H1 (cell line): ENCODE data around the gene HDAC3. TPM values are rescaled to one million over a fixed set of nuclear protein-coding genes. Genes with fewer than 3 reads are reported as not detected.

Experiments used
- CHD7 ChIP-seq: fragments of 300-600 bp; sonication (generic); IDR thresholded peaks from 2 replicates; pipeline ENCODE4 v1.7.1; 2012; ENCODE audit warnings: low read length, moderate library complexity, mild to moderate bottlenecking, inconsistent platforms; ENCODE audit not compliant: insufficient replicate concordance
- EGR1 ChIP-seq: IDR thresholded peaks from 2 replicates; pipeline ENCODE4 v1.6.1; 2011; ENCODE audit warnings: low read depth, low read length, borderline replicate concordance
- JUND ChIP-seq: IDR thresholded peaks from 2 replicates; pipeline ENCODE4 v1.6.1; 2011; ENCODE audit warnings: mild to moderate bottlenecking, improper control_type of control experiment, low read length
- POLR2AphosphoS5 ChIP-seq: IDR thresholded peaks from 2 replicates; pipeline ENCODE4 v1.6.1; 2011; ENCODE audit warnings: low read depth, low read length
- RAD21 ChIP-seq, 2 experiments: IDR thresholded peaks in 1 of 2; conservative IDR thresholded peaks in 1 of 2; 2 replicates each; pipeline ENCODE4 v1.6.1; 2011; ENCODE audit warnings: low read depth in 2 of 2, low read length in 2 of 2, improper control_type of control experiment in 1 of 2, inconsistent platforms in 1 of 2, mild to moderate bottlenecking in 1 of 2, moderate library complexity in 1 of 2
- RFX5 ChIP-seq: IDR thresholded peaks from 2 replicates; pipeline ENCODE4 v1.6.1; 2011; ENCODE audit warnings: low read depth, low read length, improper control_type of control experiment, borderline replicate concordance
- SAP30 ChIP-seq: fragments of 300-600 bp; sonication (generic); IDR thresholded peaks from 2 replicates; pipeline ENCODE4 v1.7.1; 2012; ENCODE audit warnings: low read length, moderate library complexity, mild to moderate bottlenecking, inconsistent platforms; ENCODE audit not compliant: insufficient read depth, insufficient replicate concordance
- TAF7 ChIP-seq: optimal IDR thresholded peaks from 2 replicates; pipeline ENCODE3; 2011; ENCODE audit warnings: low read depth, mild to moderate bottlenecking, inconsistent platforms, low read length, moderate library complexity, borderline replicate concordance
- ZNF274 ChIP-seq: IDR thresholded peaks from 2 replicates; pipeline ENCODE4 v1.7.0; 2012; ENCODE audit warnings: low read length, borderline replicate concordance; ENCODE audit errors: extremely low read depth
- polyA plus RNA-seq, 7 experiments: library from polyadenylated mRNA; depleted of rRNA in 3 of 7; stranded (reverse) in 5 of 7; unstranded in 2 of 7; fragments of >200 nt in 5 of 7; fragments of 200-250 nt in 2 of 7; gene quantifications; 1 replicate in 5 of 7; 2 replicates in 1 of 7; 4 replicates in 1 of 7; pipeline versions ENCODE4 v1.2.1 to v1.2.3, GENCODE V29; 2011 to 2013; ENCODE audit warnings: missing spikeins in 2 of 7, mixed read lengths in 2 of 7
- total RNA-seq: library from RNA; stranded (reverse); fragmentation: NEBNext Ultra II Directional; extraction: Animal tissue kit (Norgen Biotek cat#: 25700); gene quantifications from 2 replicates; pipeline ENCODE4 v1.2.1, GENCODE V29; 2021

HDAC3 gene
- total and polyA plus RNA-seq, 2 of the 8 experiments (the other 6 are each of a cell fraction or from before 2014, with no cell fraction given), result 99.0 to 120 TPM

- no peak for TF ChIP-seq CHD7
- TF ChIP-seq TAF7, result no peak
- TF ChIP-seq JUND, result no peak
- TF ChIP-seq POLR2AphosphoS5, result no peak
- no peak for TF ChIP-seq SAP30
- no peak for TF ChIP-seq RFX5
- TF ChIP-seq ZNF274, result no peak
- no peak for TF ChIP-seq EGR1
- TF ChIP-seq RAD21 (IDR thresholded peaks at IDR 0.05 in 1 of 2, conservative IDR thresholded peaks at IDR 0.05 in 1 of 2; ENCODE audit: low read depth in 2 of 2, low read length in 2 of 2), result no peak
Measured at GRCh38 chr5:141598391-141599345, 38.0 kb downstream of the HDAC3 start (continued).
